Neural cell (in vitro differentiated cells): ENCODE data around the gene SPHK2. TPM values are rescaled to one million over a fixed set of nuclear protein-coding genes. Genes with fewer than 3 reads are reported as not detected.

ENCODE experiments used
- H2AFZ ChIP-seq: fragments of 200-600, 300-800 bp; sonication (generic), shearing (Covaris generic); 2 replicates; pipeline ENCODE4 v1.6.0; 2014; ENCODE audit warnings: low read depth, mild to moderate bottlenecking, antibody characterized with exemption, low read length, moderate library complexity
- H3F3A ChIP-seq: fragments of 200-600 bp; shearing (Covaris generic); 2 replicates; pipeline ENCODE4 v1.6.1; 2016; ENCODE audit warnings: mild to moderate bottlenecking, moderate library complexity, mixed read lengths, antibody characterized with exemption, low read length; ENCODE audit not compliant: insufficient read depth, poor library complexity, severe bottlenecking
- H3K27ac ChIP-seq: fragments of 200-600, 300-800 bp; sonication (generic), shearing (Covaris generic); 2 replicates; pipeline ENCODE4 v1.5.1; 2014; ENCODE audit warnings: mild to moderate bottlenecking, low read length, moderate library complexity
- H3K27me3 ChIP-seq: fragments of 300-800, 200-600 bp; sonication (generic), shearing (Covaris generic); 2 replicates; pipeline ENCODE4 v1.6.0; 2014; ENCODE audit warnings: mild to moderate bottlenecking, low read depth, low read length, moderate library complexity; ENCODE audit not compliant: insufficient read depth
- H3K36me3 ChIP-seq: fragments of 300-800, 200-600 bp; sonication (generic), shearing (Covaris generic); 2 replicates; pipeline ENCODE4 v1.5.1; 2014; ENCODE audit warnings: mild to moderate bottlenecking, antibody characterized with exemption, low read length, moderate library complexity; ENCODE audit not compliant: insufficient read depth
- H3K4me2 ChIP-seq: fragments of 300-800, 200-600 bp; sonication (generic), shearing (Covaris generic); 2 replicates; pipeline ENCODE4 v1.6.0; 2014; ENCODE audit warnings: mild to moderate bottlenecking, low read length
- H3K4me3 ChIP-seq: fragments of 300-800, 200-600 bp; sonication (generic), shearing (Covaris generic); 2 replicates; pipeline ENCODE4 v1.5.1; 2014; ENCODE audit warnings: mild to moderate bottlenecking, low read length, moderate library complexity
- H3K79me2 ChIP-seq: fragments of 200-600 bp; shearing (Covaris generic); replicated peaks from 2 replicates; pipeline ENCODE4 v1.6.0; 2014; ENCODE audit warnings: mild to moderate bottlenecking, low read length, moderate library complexity; ENCODE audit not compliant: insufficient read depth
- H3K9ac ChIP-seq: fragments of 300-800, 200-600 bp; sonication (generic), shearing (Covaris generic); 2 replicates; pipeline ENCODE4 v1.6.1; 2016; ENCODE audit warnings: mild to moderate bottlenecking, low read length, mixed read lengths
- H3K9me2 ChIP-seq: fragments of 200-600 bp; shearing (Covaris generic); 2 replicates; pipeline ENCODE4 v1.6.1; 2016; ENCODE audit warnings: mild to moderate bottlenecking, low read length, mixed read lengths; ENCODE audit not compliant: insufficient read depth
- H3K9me3 ChIP-seq: fragments of 200-600, 300-800 bp; sonication (generic), shearing (Covaris generic); 2 replicates; pipeline ENCODE4 v1.6.1; 2016; ENCODE audit warnings: mild to moderate bottlenecking, mixed run types, low read length, moderate library complexity, mixed read lengths
- H4K20me1 ChIP-seq: fragments of 200-600 bp; shearing (Covaris generic); 2 replicates; pipeline ENCODE4 v1.6.1; 2016; ENCODE audit warnings: mild to moderate bottlenecking, mixed run types; ENCODE audit not compliant: insufficient read depth
- EP300 ChIP-seq: fragments of 450-650 bp; conservative IDR thresholded peaks from 2 replicates; pipeline ENCODE4 v1.6.1; 2014; ENCODE audit warnings: antibody characterized with exemption, mild to moderate bottlenecking, moderate library complexity; ENCODE audit not compliant: poor library complexity, severe bottlenecking
- MXI1 ChIP-seq: fragments of 450-650 bp; conservative IDR thresholded peaks from 2 replicates; pipeline ENCODE4 v1.6.1; 2014; ENCODE audit warnings: antibody characterized with exemption, mild to moderate bottlenecking; ENCODE audit not compliant: poor library complexity, severe bottlenecking
- POLR2AphosphoS5 ChIP-seq: IDR thresholded peaks from 2 replicates; pipeline ENCODE4 v1.6.1; 2012
- RAD21 ChIP-seq: fragments of 450-650 bp; conservative IDR thresholded peaks from 2 replicates; pipeline ENCODE4 v1.6.1; 2014; ENCODE audit warnings: antibody characterized with exemption, mild to moderate bottlenecking, moderate library complexity
- SMC3 ChIP-seq: fragments of 450-650 bp; conservative IDR thresholded peaks from 2 replicates; pipeline ENCODE4 v1.6.1; 2014; ENCODE audit warnings: antibody characterized with exemption, mild to moderate bottlenecking, moderate library complexity; ENCODE audit not compliant: poor library complexity
- TAF1 ChIP-seq: IDR thresholded peaks from 2 replicates; pipeline ENCODE4 v1.6.1; 2012; ENCODE audit warnings: low read depth
- polyA plus RNA-seq: library from polyadenylated mRNA; depleted of rRNA; stranded (reverse); fragments of >200 nt; gene quantifications from 2 replicates; pipeline ENCODE4 v1.2.3, GENCODE V29; 2014
- TF ChIP-seq, protein P1 (sequence below): IDR thresholded peaks from 2 replicates; pipeline ENCODE4 v1.6.1; 2012; ENCODE audit warnings: borderline replicate concordance
- TF ChIP-seq, protein P2 (sequence below): fragments of 450-650 bp; IDR thresholded peaks from 2 replicates; pipeline ENCODE4 v1.5.1; 2014; ENCODE audit warnings: antibody characterized with exemption, mild to moderate bottlenecking, moderate library complexity; ENCODE audit not compliant: poor library complexity, severe bottlenecking

SPHK2 gene
- polyA plus RNA-seq, 1 donor from 2014 or later, result 22.6 TPM

DNA sequence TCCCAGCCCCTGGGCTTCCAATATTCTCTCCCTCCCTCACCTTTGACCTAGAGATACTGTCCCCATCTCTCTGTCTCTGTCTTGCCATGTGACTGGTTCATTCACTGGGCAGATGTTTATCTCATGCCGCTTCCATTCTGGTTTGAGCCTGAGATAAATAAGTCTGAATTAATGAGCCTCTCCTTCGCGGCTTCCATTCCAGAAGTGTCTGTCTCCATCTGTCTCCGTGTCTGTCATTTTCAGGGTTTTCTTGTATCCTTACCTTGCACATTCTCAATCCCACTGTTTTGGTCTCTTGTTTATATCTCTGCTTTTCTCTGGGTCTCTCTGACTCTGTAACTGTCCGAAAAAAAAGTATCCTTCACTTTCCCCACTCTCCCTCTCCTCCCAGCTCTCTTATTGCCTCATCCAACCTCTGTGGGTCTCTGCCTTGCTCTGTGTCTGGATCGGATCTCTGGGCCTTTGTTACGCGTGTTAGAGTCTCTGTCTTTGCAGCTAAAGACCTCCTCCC, 4.3 kb downstream of the SPHK2 start:
- H3K36me3 ChIP-seq, result no peaks in the 10 kb centered on the region
- peaks cover 5% of the 10 kb centered on the region for H3F3A ChIP-seq
- no peaks in the 10 kb centered on the region for H3K9me2 ChIP-seq
- no peaks in the 10 kb centered on the region for H3K9me3 ChIP-seq
- H3K4me2 ChIP-seq, result peak overlapping the region; percentile 74
- peak overlapping the region; percentile 51 for H2AFZ ChIP-seq
- H3K27ac ChIP-seq, result peak overlapping the region; percentile 93
- peak overlapping the region; percentile 77 for H3K9ac ChIP-seq
- peaks cover 19% of the 10 kb centered on the region for H3K79me2 ChIP-seq
- peak overlapping the region; percentile 90 for H3K4me3 ChIP-seq
- peak; percentile 90 for TF ChIP-seq POLR2AphosphoS5
- TF ChIP-seq, protein P1, sequence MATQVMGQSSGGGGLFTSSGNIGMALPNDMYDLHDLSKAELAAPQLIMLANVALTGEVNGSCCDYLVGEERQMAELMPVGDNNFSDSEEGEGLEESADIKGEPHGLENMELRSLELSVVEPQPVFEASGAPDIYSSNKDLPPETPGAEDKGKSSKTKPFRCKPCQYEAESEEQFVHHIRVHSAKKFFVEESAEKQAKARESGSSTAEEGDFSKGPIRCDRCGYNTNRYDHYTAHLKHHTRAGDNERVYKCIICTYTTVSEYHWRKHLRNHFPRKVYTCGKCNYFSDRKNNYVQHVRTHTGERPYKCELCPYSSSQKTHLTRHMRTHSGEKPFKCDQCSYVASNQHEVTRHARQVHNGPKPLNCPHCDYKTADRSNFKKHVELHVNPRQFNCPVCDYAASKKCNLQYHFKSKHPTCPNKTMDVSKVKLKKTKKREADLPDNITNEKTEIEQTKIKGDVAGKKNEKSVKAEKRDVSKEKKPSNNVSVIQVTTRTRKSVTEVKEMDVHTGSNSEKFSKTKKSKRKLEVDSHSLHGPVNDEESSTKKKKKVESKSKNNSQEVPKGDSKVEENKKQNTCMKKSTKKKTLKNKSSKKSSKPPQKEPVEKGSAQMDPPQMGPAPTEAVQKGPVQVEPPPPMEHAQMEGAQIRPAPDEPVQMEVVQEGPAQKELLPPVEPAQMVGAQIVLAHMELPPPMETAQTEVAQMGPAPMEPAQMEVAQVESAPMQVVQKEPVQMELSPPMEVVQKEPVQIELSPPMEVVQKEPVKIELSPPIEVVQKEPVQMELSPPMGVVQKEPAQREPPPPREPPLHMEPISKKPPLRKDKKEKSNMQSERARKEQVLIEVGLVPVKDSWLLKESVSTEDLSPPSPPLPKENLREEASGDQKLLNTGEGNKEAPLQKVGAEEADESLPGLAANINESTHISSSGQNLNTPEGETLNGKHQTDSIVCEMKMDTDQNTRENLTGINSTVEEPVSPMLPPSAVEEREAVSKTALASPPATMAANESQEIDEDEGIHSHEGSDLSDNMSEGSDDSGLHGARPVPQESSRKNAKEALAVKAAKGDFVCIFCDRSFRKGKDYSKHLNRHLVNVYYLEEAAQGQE, result peak; percentile 92
- peak; percentile 66 for TF ChIP-seq TAF1
- TF ChIP-seq EP300, result no peak
- TF ChIP-seq, protein P2, sequence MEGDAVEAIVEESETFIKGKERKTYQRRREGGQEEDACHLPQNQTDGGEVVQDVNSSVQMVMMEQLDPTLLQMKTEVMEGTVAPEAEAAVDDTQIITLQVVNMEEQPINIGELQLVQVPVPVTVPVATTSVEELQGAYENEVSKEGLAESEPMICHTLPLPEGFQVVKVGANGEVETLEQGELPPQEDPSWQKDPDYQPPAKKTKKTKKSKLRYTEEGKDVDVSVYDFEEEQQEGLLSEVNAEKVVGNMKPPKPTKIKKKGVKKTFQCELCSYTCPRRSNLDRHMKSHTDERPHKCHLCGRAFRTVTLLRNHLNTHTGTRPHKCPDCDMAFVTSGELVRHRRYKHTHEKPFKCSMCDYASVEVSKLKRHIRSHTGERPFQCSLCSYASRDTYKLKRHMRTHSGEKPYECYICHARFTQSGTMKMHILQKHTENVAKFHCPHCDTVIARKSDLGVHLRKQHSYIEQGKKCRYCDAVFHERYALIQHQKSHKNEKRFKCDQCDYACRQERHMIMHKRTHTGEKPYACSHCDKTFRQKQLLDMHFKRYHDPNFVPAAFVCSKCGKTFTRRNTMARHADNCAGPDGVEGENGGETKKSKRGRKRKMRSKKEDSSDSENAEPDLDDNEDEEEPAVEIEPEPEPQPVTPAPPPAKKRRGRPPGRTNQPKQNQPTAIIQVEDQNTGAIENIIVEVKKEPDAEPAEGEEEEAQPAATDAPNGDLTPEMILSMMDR, result no peak
- no peak for TF ChIP-seq SMC3
- TF ChIP-seq RAD21, result no peak
- no peaks in the 10 kb centered on the region for H3K27me3 ChIP-seq
- H4K20me1 ChIP-seq, result no peaks in the 10 kb centered on the region

DNA sequence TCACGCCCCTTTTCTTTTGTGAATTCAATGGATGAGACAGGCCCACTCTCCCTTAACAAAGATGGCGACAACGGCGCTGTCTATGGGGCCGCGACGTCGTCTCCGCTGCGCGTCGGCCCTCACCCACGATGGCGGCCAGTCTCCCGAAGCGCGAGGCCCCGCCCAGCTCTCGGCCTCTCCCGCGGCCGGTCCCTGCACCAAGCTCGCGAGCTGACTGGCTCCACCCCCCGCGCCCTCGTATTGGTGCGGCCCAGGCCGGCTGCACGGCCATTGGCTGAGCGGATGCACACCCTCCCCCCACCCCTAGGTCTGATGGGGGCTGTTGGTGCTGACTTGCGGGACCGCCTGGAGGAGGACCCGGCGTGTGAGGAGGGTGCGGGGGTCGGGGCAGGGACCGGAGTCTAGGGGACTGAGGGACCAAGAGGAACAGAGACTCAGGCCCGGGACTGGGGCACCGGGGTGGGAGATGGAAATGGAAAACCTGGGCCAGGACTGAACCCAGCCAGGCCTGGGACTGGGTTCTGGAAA, 4.8 kb downstream of the SPHK2 start:
- H4K20me1 ChIP-seq, result no peaks in the 10 kb centered on the region

More for the DNA sequence above, 4.8 kb downstream of the SPHK2 start:
- peaks cover 5% of the 10 kb centered on the region for H3F3A ChIP-seq
- H3K9me3 ChIP-seq, result no peaks in the 10 kb centered on the region
- TF ChIP-seq POLR2AphosphoS5 (peak; percentile 84), TAF1 (peak; percentile 28), MXI1 (peak; percentile 51), EP300 (peak; percentile 29)
- TF ChIP-seq, protein P2, result no peak
- no peaks in the 10 kb centered on the region for H3K9me2 ChIP-seq
- H3K9ac ChIP-seq, result peak overlapping the region; percentile 94
- peak overlapping the region; percentile 93 for H3K27ac ChIP-seq
- H3K27me3 ChIP-seq, result no peaks in the 10 kb centered on the region
- H3K4me3 ChIP-seq, result peak overlapping the region; percentile 90
- peaks cover 16% of the 10 kb centered on the region for H3K79me2 ChIP-seq
- peak overlapping the region; percentile 93 for H3K4me2 ChIP-seq
- no peaks in the 10 kb centered on the region for H3K36me3 ChIP-seq
- H2AFZ ChIP-seq, result peak overlapping the region; percentile 32
